ENCODE measurements around the gene RHOD.

RHOD gene

GRCh38 chr11:67116758-67117105, 60.1 kb downstream of the RHOD start:
- no peak for DNase-seq (ENCODE audit: low read depth in 2 of 2)

- no peak for DNase-seq (ENCODE audit: low read depth in 2 of 2)
Measured at GRCh38 chr11:67117176-67117575, 60.5 kb downstream of the RHOD start.

DNA sequence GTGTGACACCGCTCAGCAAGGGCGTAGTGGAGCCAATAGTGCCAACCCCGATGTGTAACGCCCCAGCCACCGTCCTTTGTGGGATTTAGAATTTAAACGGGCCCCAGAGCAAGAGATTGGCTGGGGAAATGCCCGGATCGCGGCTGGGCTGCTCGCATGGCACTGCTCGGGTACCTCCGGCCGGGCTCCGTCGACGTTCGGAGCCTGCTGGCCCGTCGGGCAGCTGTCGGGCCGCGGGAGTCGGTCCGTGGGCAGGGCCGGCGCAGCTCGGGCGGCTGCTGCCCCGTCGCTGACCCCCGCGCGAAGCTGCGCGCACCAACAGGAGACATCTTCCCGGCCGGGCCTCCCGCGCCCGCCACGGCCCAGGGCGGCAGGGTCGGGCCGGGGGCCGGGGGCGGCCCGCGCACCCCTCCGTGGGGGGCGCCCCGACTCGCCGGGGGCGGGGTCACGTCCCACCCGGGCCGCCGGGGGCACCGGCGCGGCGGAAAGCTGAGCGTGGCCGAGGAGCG, 61.1 kb downstream of the RHOD start:
- DNase-seq (ENCODE audit: low read depth in 2 of 2): no peak

- no peak for DNase-seq (ENCODE audit: low read depth in 2 of 2)
Measured at GRCh38 chr11:67118181-67118766, 61.6 kb downstream of the RHOD start.

DNA sequence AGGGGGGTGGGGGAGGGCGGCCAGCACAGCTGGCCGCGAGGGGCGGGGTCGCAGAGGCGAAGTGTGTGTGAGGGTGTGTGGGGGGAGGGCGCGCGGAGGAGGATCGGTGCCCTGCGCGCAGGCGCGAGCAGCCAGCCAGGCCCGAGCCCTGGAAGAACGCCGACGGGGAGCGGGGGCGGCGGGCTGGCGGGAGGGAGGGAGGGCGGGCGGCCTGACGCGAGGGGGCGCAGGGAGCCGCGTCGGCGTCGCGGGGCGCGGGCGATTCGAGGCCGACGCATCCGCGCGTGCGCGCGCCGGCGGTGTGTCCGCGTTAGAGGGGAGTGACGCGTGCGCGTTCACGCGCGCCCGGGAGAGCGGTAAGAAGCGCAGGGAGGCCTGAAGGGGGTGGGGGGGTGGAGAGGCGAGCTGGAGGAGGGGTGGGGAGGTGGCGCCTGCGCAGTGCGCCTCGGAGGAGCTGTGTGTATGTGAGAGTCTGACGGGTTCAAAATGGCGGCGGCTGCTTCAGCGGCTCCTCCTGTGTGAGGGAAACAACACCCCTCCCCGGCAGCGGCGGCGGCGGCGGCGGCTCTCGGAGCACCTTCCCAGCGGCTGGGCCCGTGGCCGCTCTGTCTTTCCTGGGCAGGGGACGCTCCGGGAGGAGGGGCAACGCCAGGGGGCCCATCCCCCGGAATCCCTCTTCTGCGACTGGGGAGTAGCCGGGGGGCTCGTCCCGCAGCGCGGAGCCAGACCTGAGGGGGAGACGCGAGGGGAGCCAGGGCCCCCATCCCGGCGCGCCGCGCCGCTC, 62.3 kb downstream of the RHOD start, which contains the start of gene KDM2A:
TSS of gene KDM2A (plus strand) at position 463 of the 784 bp plus-strand sequence. CDS start 2,054 bp downstream, outside the sequence.
- peak; percentile 97 for DNase-seq (ENCODE audit: low read depth in 2 of 2)

GRCh38 chr11:67119585-67120391, 63.1 kb downstream of the RHOD start:
- no peak for DNase-seq (ENCODE audit: low read depth in 2 of 2)

GRCh38 chr11:67120456-67120855, 63.8 kb downstream of the RHOD start:
- no peak for DNase-seq (ENCODE audit: low read depth in 2 of 2)

GRCh38 chr11:67120881-67121710, 64.4 kb downstream of the RHOD start:
- no peak for DNase-seq (ENCODE audit: low read depth in 2 of 2)
